ENCODE results near the gene SOHLH1.

Gene SOHLH1

GRCh38 chr9:135739271-135740220, 40.3 kb upstream of the SOHLH1 start:
- Histone ChIP-seq H3K27me3 (ENCODE audit: control insufficient read depth, insufficient read depth, low read length) (peaks cover 20% of the 10 kb centered on the region), H3K4me3 (ENCODE audit: low read length) (no peak overlapping the region), H3K27ac (ENCODE audit: low read length) (no peak overlapping the region), H3K4me1 (ENCODE audit: control insufficient read depth, low read depth, low read length) (no peaks in the 10 kb centered on the region), H3K9me3 (ENCODE audit: control insufficient read depth, low read depth, low read length) (no peaks in the 10 kb centered on the region), H3K9ac (ENCODE audit: low read length) (no peak overlapping the region), H3K36me3 (ENCODE audit: control insufficient read depth, low read depth, low read length) (no peaks in the 10 kb centered on the region)

GRCh38 chr9:135737840-135738521, 38.7 kb upstream of the SOHLH1 start:
- Histone ChIP-seq H3K27ac (ENCODE audit: low read length) (no peak overlapping the region), H3K4me1 (ENCODE audit: control insufficient read depth, low read depth, low read length) (no peaks in the 10 kb centered on the region), H3K27me3 (ENCODE audit: control insufficient read depth, insufficient read depth, low read length) (peaks cover 20% of the 10 kb centered on the region), H3K4me3 (ENCODE audit: low read length) (no peak overlapping the region), H3K36me3 (ENCODE audit: control insufficient read depth, low read depth, low read length) (no peaks in the 10 kb centered on the region), H3K9ac (ENCODE audit: low read length) (no peak overlapping the region), H3K9me3 (ENCODE audit: control insufficient read depth, low read depth, low read length) (no peaks in the 10 kb centered on the region)

- Histone ChIP-seq H3K27me3 (ENCODE audit: control insufficient read depth, insufficient read depth, low read length) (peaks cover 20% of the 10 kb centered on the region), H3K4me3 (ENCODE audit: low read length) (no peak overlapping the region), H3K4me1 (ENCODE audit: control insufficient read depth, low read depth, low read length) (no peaks in the 10 kb centered on the region)
Measured at GRCh38 chr9:135736979-135737839, 37.9 kb upstream of the SOHLH1 start.

GRCh38 chr9:135736272-135736978, 37.1 kb upstream of the SOHLH1 start:
- no peaks in the 10 kb centered on the region for H3K4me1 ChIP-seq (ENCODE audit: control insufficient read depth, low read depth, low read length)
- H3K27ac ChIP-seq (ENCODE audit: low read length) = no peak overlapping the region
- no peaks in the 10 kb centered on the region for H3K36me3 ChIP-seq (ENCODE audit: control insufficient read depth, low read depth, low read length)
- peaks cover 20% of the 10 kb centered on the region for H3K27me3 ChIP-seq (ENCODE audit: control insufficient read depth, insufficient read depth, low read length)
- no peak overlapping the region for H3K4me3 ChIP-seq (ENCODE audit: low read length)
- no peak overlapping the region for H3K9ac ChIP-seq (ENCODE audit: low read length)
- H3K9me3 ChIP-seq (ENCODE audit: control insufficient read depth, low read depth, low read length) = no peaks in the 10 kb centered on the region

More at GRCh38 chr9:135736979-135737839, 37.9 kb upstream of the SOHLH1 start:
- Histone ChIP-seq H3K9ac (ENCODE audit: low read length) (no peak overlapping the region), H3K36me3 (ENCODE audit: control insufficient read depth, low read depth, low read length) (no peaks in the 10 kb centered on the region), H3K9me3 (ENCODE audit: control insufficient read depth, low read depth, low read length) (no peaks in the 10 kb centered on the region), H3K27ac (ENCODE audit: low read length) (no peak overlapping the region)

- Histone ChIP-seq H3K4me3 (ENCODE audit: low read length) (no peak overlapping the region), H3K27ac (ENCODE audit: low read length) (no peak overlapping the region), H3K36me3 (ENCODE audit: control insufficient read depth, low read depth, low read length) (no peaks in the 10 kb centered on the region), H3K27me3 (ENCODE audit: control insufficient read depth, insufficient read depth, low read length) (peaks cover 20% of the 10 kb centered on the region), H3K9ac (ENCODE audit: low read length) (no peak overlapping the region), H3K4me1 (ENCODE audit: control insufficient read depth, low read depth, low read length) (no peaks in the 10 kb centered on the region), H3K9me3 (ENCODE audit: control insufficient read depth, low read depth, low read length) (no peaks in the 10 kb centered on the region)
Measured at GRCh38 chr9:135734616-135735144, 35.4 kb upstream of the SOHLH1 start.

GRCh38 chr9:135732569-135733257, 33.4 kb upstream of the SOHLH1 start:
- no peaks in the 10 kb centered on the region for H3K9me3 ChIP-seq (ENCODE audit: control insufficient read depth, low read depth, low read length)
- H3K9ac ChIP-seq (ENCODE audit: low read length) = no peak overlapping the region
- H3K27ac ChIP-seq (ENCODE audit: low read length) = no peak overlapping the region
- no peaks in the 10 kb centered on the region for H3K36me3 ChIP-seq (ENCODE audit: control insufficient read depth, low read depth, low read length)
- H3K4me1 ChIP-seq (ENCODE audit: control insufficient read depth, low read depth, low read length) = peaks cover 7% of the 10 kb centered on the region
- H3K27me3 ChIP-seq (ENCODE audit: control insufficient read depth, insufficient read depth, low read length) = peaks cover 20% of the 10 kb centered on the region
- no peak overlapping the region for H3K4me3 ChIP-seq (ENCODE audit: low read length)

GRCh38 chr9:135731454-135731853, 32.2 kb upstream of the SOHLH1 start:
- Histone ChIP-seq H3K4me3 (ENCODE audit: low read length) (no peak overlapping the region), H3K27me3 (ENCODE audit: control insufficient read depth, insufficient read depth, low read length) (peaks cover 10% of the 10 kb centered on the region), H3K9me3 (ENCODE audit: control insufficient read depth, low read depth, low read length) (no peaks in the 10 kb centered on the region), H3K9ac (ENCODE audit: low read length) (no peak overlapping the region), H3K4me1 (ENCODE audit: control insufficient read depth, low read depth, low read length) (peaks cover 8% of the 10 kb centered on the region), H3K27ac (ENCODE audit: low read length) (no peak overlapping the region), H3K36me3 (ENCODE audit: control insufficient read depth, low read depth, low read length) (no peaks in the 10 kb centered on the region)

- Histone ChIP-seq H3K27me3 (ENCODE audit: control insufficient read depth, insufficient read depth, low read length) (no peaks in the 10 kb centered on the region), H3K4me1 (ENCODE audit: control insufficient read depth, low read depth, low read length) (peaks cover 8% of the 10 kb centered on the region), H3K9ac (ENCODE audit: low read length) (no peak overlapping the region), H3K27ac (ENCODE audit: low read length) (no peak overlapping the region), H3K4me3 (ENCODE audit: low read length) (no peak overlapping the region), H3K36me3 (ENCODE audit: control insufficient read depth, low read depth, low read length) (no peaks in the 10 kb centered on the region), H3K9me3 (ENCODE audit: control insufficient read depth, low read depth, low read length) (no peaks in the 10 kb centered on the region)
Measured at GRCh38 chr9:135729480-135729879, 30.2 kb upstream of the SOHLH1 start.

GRCh38 chr9:135728436-135729110, 29.3 kb upstream of the SOHLH1 start:
- Histone ChIP-seq H3K9ac (ENCODE audit: low read length) (no peak overlapping the region), H3K36me3 (ENCODE audit: control insufficient read depth, low read depth, low read length) (no peaks in the 10 kb centered on the region), H3K4me3 (ENCODE audit: low read length) (no peak overlapping the region), H3K27me3 (ENCODE audit: control insufficient read depth, insufficient read depth, low read length) (no peaks in the 10 kb centered on the region), H3K27ac (ENCODE audit: low read length) (no peak overlapping the region), H3K9me3 (ENCODE audit: control insufficient read depth, low read depth, low read length) (no peaks in the 10 kb centered on the region), H3K4me1 (ENCODE audit: control insufficient read depth, low read depth, low read length) (peaks cover 8% of the 10 kb centered on the region)

All from iPS-18a (cell line).